ENCODE data around the gene SORL1. TPM values are rescaled to one million over a fixed set of nuclear protein-coding genes. Genes with fewer than 3 reads are reported as not detected.

Gene SORL1
- total and polyA plus RNA-seq, 2 experiments from 2014 or later: 0.26 to 0.54 TPM

DNA sequence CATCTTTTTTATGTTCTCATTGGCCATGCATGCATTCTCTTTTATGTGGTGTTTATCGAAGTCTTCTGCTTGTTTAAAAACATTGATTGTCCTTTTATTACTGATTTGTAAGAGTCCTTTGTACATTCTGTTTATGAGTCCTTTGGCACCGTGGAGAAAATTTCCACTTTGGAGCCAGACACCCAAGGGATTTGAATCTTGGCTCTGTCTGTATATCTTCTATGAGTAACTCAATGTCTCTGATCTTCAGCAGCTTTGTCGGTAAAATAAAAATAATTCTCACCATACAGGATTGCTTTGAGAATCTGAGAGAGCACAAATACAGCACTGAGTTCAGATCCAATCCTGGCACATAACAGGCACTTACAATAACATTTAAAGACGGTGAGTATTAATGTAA lies 12.8 kb upstream of the SORL1 start:
- no peak overlapping the region for H3K9ac ChIP-seq
- H3K27ac ChIP-seq: no peak overlapping the region
- H3K9me2 ChIP-seq (ENCODE audit: insufficient read depth): no peaks in the 10 kb centered on the region
- no peaks in the 10 kb centered on the region for H3F3A ChIP-seq (ENCODE audit: insufficient read depth)
- no peak overlapping the region for H3K4me3 ChIP-seq
- peak; percentile 33 for DNase-seq
- TF ChIP-seq EZH2 (IDR thresholded peaks at IDR 0.05; ENCODE audit: insufficient read depth, poor library complexity, severe bottlenecking) (no peak), EZH2phosphoT487 (IDR thresholded peaks at IDR 0.05; ENCODE audit: insufficient read depth, low read depth) (no peak)
- H4K20me1 ChIP-seq (ENCODE audit: insufficient read depth): no peaks in the 10 kb centered on the region
- peaks cover 49% of the 10 kb centered on the region for H3K27me3 ChIP-seq (replicated peaks; ENCODE audit: insufficient read depth)
- H3K79me2 ChIP-seq (ENCODE audit: insufficient read depth): no peaks in the 10 kb centered on the region
- 4 to 9% methylated on average over 4 of the region's 4 CpGs for WGBS, 2 experiments (ENCODE audit: low coverage in 1 of 2, low lambda C conversion rate in 2 of 2, missing lambda C conversion rate in 2 of 2)
- no peaks in the 10 kb centered on the region for H3K4me1 ChIP-seq (ENCODE audit: insufficient read depth)
- no peak overlapping the region for H2AFZ ChIP-seq
- H3K4me2 ChIP-seq (ENCODE audit: unreplicated experiment): no peak overlapping the region
- H3K36me3 ChIP-seq (ENCODE audit: low read depth): no peaks in the 10 kb centered on the region
- in situ Hi-C loops (cut with MboI): no loop called here
- no peaks in the 10 kb centered on the region for H3K9me3 ChIP-seq (ENCODE audit: low read depth)

DNA sequence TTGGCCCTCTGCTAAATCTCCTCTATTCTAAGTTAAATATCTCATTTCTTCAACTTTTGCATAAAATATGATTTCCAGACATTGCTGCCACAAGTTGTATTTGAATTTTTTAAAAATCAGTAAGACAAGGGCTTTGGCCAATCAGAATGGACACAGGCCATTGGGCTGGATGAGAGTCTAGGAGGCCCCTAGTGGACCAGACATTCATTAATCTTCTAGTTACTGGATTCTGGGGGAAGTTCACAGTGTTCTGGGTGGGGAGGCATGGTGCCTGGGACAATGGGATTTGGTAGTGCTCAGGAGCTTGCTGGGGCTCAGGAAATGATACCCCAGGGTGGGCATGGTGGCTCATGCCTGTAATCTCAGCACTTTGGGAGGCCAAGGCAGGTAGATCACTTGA lies 12.4 kb upstream of the SORL1 start:
- Histone ChIP-seq H4K20me1 (ENCODE audit: insufficient read depth) (no peaks in the 10 kb centered on the region), H3K9ac (no peak overlapping the region), H3K36me3 (ENCODE audit: low read depth) (no peaks in the 10 kb centered on the region), H3K4me1 (ENCODE audit: insufficient read depth) (no peaks in the 10 kb centered on the region), H3K27ac (no peak overlapping the region), H3K9me3 (ENCODE audit: low read depth) (no peaks in the 10 kb centered on the region), H2AFZ (no peak overlapping the region), H3K79me2 (ENCODE audit: insufficient read depth) (no peaks in the 10 kb centered on the region), H3K27me3 (replicated peaks; ENCODE audit: insufficient read depth) (peaks cover 49% of the 10 kb centered on the region), H3K9me2 (ENCODE audit: insufficient read depth) (no peaks in the 10 kb centered on the region), H3K4me3 (no peak overlapping the region), H3K4me2 (ENCODE audit: unreplicated experiment) (no peak overlapping the region), H3F3A (ENCODE audit: insufficient read depth) (no peaks in the 10 kb centered on the region)
- no peak for TF ChIP-seq EZH2phosphoT487 (IDR thresholded peaks at IDR 0.05; ENCODE audit: insufficient read depth, low read depth)
- TF ChIP-seq EZH2 (IDR thresholded peaks at IDR 0.05; ENCODE audit: insufficient read depth, poor library complexity, severe bottlenecking): no peak
- no peak for DNase-seq
- in situ Hi-C loops (cut with MboI): no loop called here

DNA sequence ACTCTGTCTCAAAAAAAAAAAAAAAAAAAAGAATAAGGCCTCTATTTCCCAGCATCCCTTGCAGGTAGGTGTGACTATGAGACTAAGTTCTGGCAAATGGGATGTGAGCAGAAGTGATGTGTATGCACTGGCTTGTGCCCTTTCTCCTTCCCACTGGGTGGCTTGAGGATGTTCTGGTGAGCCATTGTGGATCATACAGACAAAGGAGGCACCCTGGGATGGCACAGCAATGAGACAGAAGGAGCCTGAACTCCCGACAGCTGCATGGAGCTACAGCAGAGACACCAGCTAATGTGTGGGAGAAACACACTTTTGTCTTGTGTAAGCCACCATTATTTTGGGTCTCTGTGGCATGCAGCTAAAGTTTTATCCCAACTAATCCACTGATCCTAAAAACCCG lies 10.6 kb upstream of the SORL1 start:
- TF ChIP-seq EZH2 (IDR thresholded peaks at IDR 0.05; ENCODE audit: insufficient read depth, poor library complexity, severe bottlenecking) (no peak), EZH2phosphoT487 (IDR thresholded peaks at IDR 0.05; ENCODE audit: insufficient read depth, low read depth) (no peak)
- H3K4me2 ChIP-seq (ENCODE audit: unreplicated experiment): no peak overlapping the region
- 19 to 24% methylated on average over 2 of the region's 2 CpGs for WGBS, 2 experiments (ENCODE audit: low coverage in 1 of 2, low lambda C conversion rate in 2 of 2, missing lambda C conversion rate in 2 of 2)
- H3K36me3 ChIP-seq (ENCODE audit: low read depth): no peaks in the 10 kb centered on the region
- no peak overlapping the region for H3K27ac ChIP-seq
- H3K79me2 ChIP-seq (ENCODE audit: insufficient read depth): no peaks in the 10 kb centered on the region
- H3K4me1 ChIP-seq (ENCODE audit: insufficient read depth): no peaks in the 10 kb centered on the region
- no peak overlapping the region for H3K4me3 ChIP-seq
- peaks cover 35% of the 10 kb centered on the region for H3K27me3 ChIP-seq (replicated peaks; ENCODE audit: insufficient read depth)
- H2AFZ ChIP-seq: no peak overlapping the region
- no peaks in the 10 kb centered on the region for H3K9me2 ChIP-seq (ENCODE audit: insufficient read depth)
- DNase-seq: no peak
- in situ Hi-C loops (cut with MboI): no loop called here
- no peak overlapping the region for H3K9ac ChIP-seq
- H3K9me3 ChIP-seq (ENCODE audit: low read depth): no peaks in the 10 kb centered on the region
- H3F3A ChIP-seq (ENCODE audit: insufficient read depth): no peaks in the 10 kb centered on the region
- no peaks in the 10 kb centered on the region for H4K20me1 ChIP-seq (ENCODE audit: insufficient read depth)

DNA sequence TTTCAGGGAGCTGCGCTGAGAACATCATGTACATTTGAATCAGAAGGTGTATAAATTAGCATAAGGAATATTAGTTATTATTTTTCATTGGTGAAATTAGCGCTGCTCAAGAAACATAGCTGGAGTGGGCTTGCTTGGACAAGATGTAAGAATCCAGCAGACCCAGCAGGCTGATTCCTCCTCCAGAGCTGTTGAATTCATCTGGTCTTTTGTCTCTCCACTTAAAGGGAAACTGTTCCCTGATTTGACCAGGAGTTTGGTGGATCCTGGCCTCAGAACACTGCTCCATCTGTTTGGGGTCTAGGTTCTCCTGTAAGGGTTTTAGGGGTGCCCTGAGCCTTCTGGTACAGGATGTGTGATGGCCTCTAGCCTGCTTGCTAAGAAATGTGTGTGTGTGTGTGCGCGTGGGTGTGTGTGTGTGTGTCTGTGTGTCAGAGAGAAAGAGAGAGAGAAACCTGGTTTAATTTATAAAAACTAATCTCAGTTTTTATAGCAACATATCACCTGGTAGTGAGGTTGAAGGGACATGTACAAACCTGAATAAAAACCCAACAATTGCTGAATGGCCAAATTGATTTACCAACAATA lies 8.3 kb upstream of the SORL1 start:
- DNase-seq: no peak
- WGBS, 2 experiments (ENCODE audit: low coverage in 1 of 2, low lambda C conversion rate in 2 of 2, missing lambda C conversion rate in 2 of 2): 80 to 88% methylated on average over 4 of the region's 4 CpGs
- Histone ChIP-seq H3K4me3 (no peak overlapping the region), H3K79me2 (ENCODE audit: insufficient read depth) (no peaks in the 10 kb centered on the region), H2AFZ (no peak overlapping the region), H3K27me3 (replicated peaks; ENCODE audit: insufficient read depth) (peaks cover 21% of the 10 kb centered on the region; the same call in 1 of the 2 replicates), H3F3A (ENCODE audit: insufficient read depth) (no peaks in the 10 kb centered on the region), H3K4me2 (ENCODE audit: unreplicated experiment) (no peak overlapping the region), H3K4me1 (ENCODE audit: insufficient read depth) (no peaks in the 10 kb centered on the region), H3K9me2 (ENCODE audit: insufficient read depth) (no peaks in the 10 kb centered on the region), H3K27ac (no peak overlapping the region), H3K9ac (no peak overlapping the region), H3K36me3 (ENCODE audit: low read depth) (no peaks in the 10 kb centered on the region), H4K20me1 (ENCODE audit: insufficient read depth) (no peaks in the 10 kb centered on the region), H3K9me3 (ENCODE audit: low read depth) (no peaks in the 10 kb centered on the region)
- TF ChIP-seq EZH2 (IDR thresholded peaks at IDR 0.05; ENCODE audit: insufficient read depth, poor library complexity, severe bottlenecking) (no peak), EZH2phosphoT487 (IDR thresholded peaks at IDR 0.05; ENCODE audit: insufficient read depth, low read depth) (no peak)
- in situ Hi-C loops (cut with MboI): no loop called here

DNA sequence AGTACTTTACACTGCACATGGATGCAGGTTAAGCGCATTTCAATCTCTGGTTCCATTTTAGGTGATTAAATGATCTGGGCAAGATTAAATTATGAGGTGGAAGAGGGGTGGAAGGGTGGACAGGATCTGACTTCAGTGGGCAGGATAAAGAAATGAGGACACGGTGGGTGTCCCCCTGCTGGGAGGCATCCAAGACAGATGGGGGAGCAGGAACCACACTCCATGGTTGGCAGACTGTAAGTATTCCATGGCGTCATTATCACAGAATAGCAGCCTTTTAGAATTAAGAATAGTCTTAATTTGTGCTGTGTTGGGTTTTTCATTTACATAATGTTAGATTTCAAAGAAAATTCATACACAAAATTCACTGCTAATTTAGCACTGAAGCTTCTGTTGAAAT lies 7.6 kb upstream of the SORL1 start:
- no peaks in the 10 kb centered on the region for H3K9me2 ChIP-seq (ENCODE audit: insufficient read depth)
- H3K36me3 ChIP-seq (ENCODE audit: low read depth): no peaks in the 10 kb centered on the region
- H3K9me3 ChIP-seq (ENCODE audit: low read depth): no peaks in the 10 kb centered on the region
- H2AFZ ChIP-seq: no peak overlapping the region
- no peak overlapping the region for H3K27ac ChIP-seq
- in situ Hi-C loops (cut with MboI): no loop called here
- H3K27me3 ChIP-seq (replicated peaks; ENCODE audit: insufficient read depth): peaks cover 18% of the 10 kb centered on the region; the same call in 1 of the 2 replicates
- WGBS, 2 experiments (ENCODE audit: low coverage in 1 of 2, low lambda C conversion rate in 2 of 2, missing lambda C conversion rate in 2 of 2): 70 to 75% methylated on average over 3 of the region's 3 CpGs
- H3K9ac ChIP-seq: no peak overlapping the region
- H3F3A ChIP-seq (ENCODE audit: insufficient read depth): no peaks in the 10 kb centered on the region
- no peak overlapping the region for H3K4me2 ChIP-seq (ENCODE audit: unreplicated experiment)
- no peaks in the 10 kb centered on the region for H3K4me1 ChIP-seq (ENCODE audit: insufficient read depth)
- TF ChIP-seq EZH2phosphoT487 (IDR thresholded peaks at IDR 0.05; ENCODE audit: insufficient read depth, low read depth) (no peak), EZH2 (IDR thresholded peaks at IDR 0.05; ENCODE audit: insufficient read depth, poor library complexity, severe bottlenecking) (no peak)
- H4K20me1 ChIP-seq (ENCODE audit: insufficient read depth): no peaks in the 10 kb centered on the region
- H3K79me2 ChIP-seq (ENCODE audit: insufficient read depth): no peaks in the 10 kb centered on the region
- no peak overlapping the region for H3K4me3 ChIP-seq
- DNase-seq: no peak

All from GM23248 (cell line).